IPS-18c (cell line): ENCODE results near the gene PRR36.
A peak's percentile ranks its signal among the peaks of the same experiment; 100 is the strongest.
"Not testable (repeated sequence)": the region's sequence is repeated elsewhere in the genome, so short reads cannot be mapped to it uniquely, and the experiment has no call there.

Source experiments
- H3K4me3 ChIP-seq: 2 replicates; pipeline ENCODE4 v1.7.0; 2013; ENCODE audit warnings: low read depth, mild to moderate bottlenecking, low read length, moderate library complexity; ENCODE audit not compliant: insufficient read depth
- H3K9me3 ChIP-seq: one replicate; pipeline ENCODE4 v1.6.1; 2013; ENCODE audit warnings: mild to moderate bottlenecking, low read length, moderate library complexity; ENCODE audit not compliant: control insufficient read depth, insufficient read depth

Gene PRR36

GRCh38 chr19:7874076-7874896, at the start of gene PRR36:
Gene PRR36 (minus strand): TSS chr19:7874390. CDS start chr19:7873689, 701 bp downstream.
- Histone ChIP-seq H3K4me3 (peak within 1 kb of the TSS; percentile 72), H3K9me3 (no peaks in the 10 kb centered on the region)

- no peak overlapping the region for H3K4me3 ChIP-seq
- H3K9me3 ChIP-seq = no peaks in the 10 kb centered on the region
These were observed 49.4 kb upstream of the PRR36 start for GRCh38 chr19:7923295-7924191.

GRCh38 chr19:7922836-7923195, 48.6 kb upstream of the PRR36 start:
- Histone ChIP-seq H3K4me3 (no peak overlapping the region), H3K9me3 (no peaks in the 10 kb centered on the region)

- peak overlapping the region; percentile 56; the same call in 1 of the 2 replicates for H3K4me3 ChIP-seq
- no peaks in the 10 kb centered on the region for H3K9me3 ChIP-seq
These were observed 48.0 kb upstream of the PRR36 start for GRCh38 chr19:7921967-7922835.

- no peaks in the 10 kb centered on the region for H3K9me3 ChIP-seq
- H3K4me3 ChIP-seq = peak overlapping the region; percentile 56
These were observed 47.2 kb upstream of the PRR36 start for GRCh38 chr19:7921302-7921966.

- H3K4me3 ChIP-seq = peak overlapping the region; percentile 96
- no peaks in the 10 kb centered on the region for H3K9me3 ChIP-seq
These were observed 46.5 kb upstream of the PRR36 start for GRCh38 chr19:7920519-7921301.

- peak within 1 kb of the TSS; percentile 96 for H3K4me3 ChIP-seq
- H3K9me3 ChIP-seq = no peaks in the 10 kb centered on the region
These were observed 45.7 kb upstream of the PRR36 start, which contains the start of gene SNAPC2 for GRCh38 chr19:7919610-7920518. Gene SNAPC2 (plus strand): TSS chr19:7920338. CDS start chr19:7920367, 29 bp downstream.

- H3K9me3 ChIP-seq = no peaks in the 10 kb centered on the region
- H3K4me3 ChIP-seq = no peak overlapping the region
These were observed 44.6 kb upstream of the PRR36 start for GRCh38 chr19:7918615-7919421.

- H3K4me3 ChIP-seq = peak overlapping the region; percentile 55
- H3K9me3 ChIP-seq = not testable (repeated sequence)
These were observed 43.9 kb upstream of the PRR36 start for GRCh38 chr19:7918062-7918614.

- peak overlapping the region; percentile 55 for H3K4me3 ChIP-seq
These were observed 43.3 kb upstream of the PRR36 start for GRCh38 chr19:7917267-7918061.

GRCh38 chr19:7916955-7917266, 42.7 kb upstream of the PRR36 start:
- Histone ChIP-seq H3K9me3 (no peaks in the 10 kb centered on the region), H3K4me3 (peak overlapping the region; percentile 55)

More at GRCh38 chr19:7917267-7918061, 43.3 kb upstream of the PRR36 start:
- no peaks in the 10 kb centered on the region for H3K9me3 ChIP-seq

- Histone ChIP-seq H3K4me3 (peak overlapping the region; percentile 55), H3K9me3 (no peaks in the 10 kb centered on the region)
These were observed 42.1 kb upstream of the PRR36 start for GRCh38 chr19:7916103-7916954.
